ENCODE data around the gene PRR18. TPM values are rescaled to one million over a fixed set of nuclear protein-coding genes. Genes with fewer than 3 reads are reported as not detected.

Gene PRR18
- total and polyA plus RNA-seq, 2 of the 13 experiments (the other 11 are each of a cell fraction or from before 2014, with no cell fraction given) = 0.04 TPM

GRCh38 chr6:166351715-166352285, 43.6 kb upstream of the PRR18 start (continued):
- TF ChIP-seq HOMEZ (CRISPR knock-in tag; IDR thresholded peaks at IDR 0.05; ENCODE audit: low read depth) (peak; percentile 52), HMGXB3 (CRISPR knock-in tag; IDR thresholded peaks at IDR 0.05; ENCODE audit: borderline replicate concordance) (peak; percentile 38; the same call in 1 of the 2 replicates), MED1 (CRISPR knock-in tag; IDR thresholded peaks at IDR 0.05) (peak; percentile 55), ARID3A (IDR thresholded peaks at IDR 0.05; ENCODE audit: low read depth, low read length) (no peak), FOXK1 (CRISPR knock-in tag; IDR thresholded peaks at IDR 0.05; ENCODE audit: borderline replicate concordance, low read depth) (0 out of 2 replicates have a peak, but pooled peaks have one; percentile 31), POLR2AphosphoS5 (IDR thresholded peaks at IDR 0.05; ENCODE audit: low read depth, low read length) (peak; percentile 44; the same call in 1 of the 2 replicates), FLYWCH1 (CRISPR knock-in tag; IDR thresholded peaks at IDR 0.05) (no peak), ZFP36L1 (CRISPR knock-in tag; IDR thresholded peaks at IDR 0.05) (peak; percentile 52; the same call in 1 of the 2 replicates), POLR2A (IDR thresholded peaks at IDR 0.05; ENCODE audit: insufficient read depth in 1 of 2, low read depth in 2 of 2, low read length in 2 of 2) (peak in 1 of 2 experiments; percentile 33; a peak in 1 of 4 replicates)

All from HepG2 (cell line).